Activated CD8-positive, alpha-beta T cell treated with anti-CD3 and anti-CD28 coated beads for 36 hours (primary cell): ENCODE measurements around the gene PALLD. TPM values are rescaled to one million over a fixed set of nuclear protein-coding genes. Genes with fewer than 3 reads are reported as not detected.

Experiments
- ATAC-seq: fragments of 200-7000 bp; cut with Tn5 transposase; one replicate; pipeline ENCODE4 v1.10.0; 2021; ENCODE audit warnings: mild to moderate bottlenecking, moderate library complexity
- CTCF ChIA-PET: fragments of 350-600 bp; sonication (Branson Sonifier 250); formaldehyde crosslinking; loops from one replicate; lab custom pipeline; 2021; ENCODE audit warnings: antibody characterized with exemption; lab: Charles Lee
- POLR2A ChIA-PET: fragments of 350-600 bp; sonication (Branson Sonifier 250); formaldehyde crosslinking; loops from one replicate; lab custom pipeline; 2021; ENCODE audit warnings: antibody characterized with exemption; lab: Charles Lee
- DNase-seq: peaks from one replicate; pipeline ENCODE4 v3.0.0-alpha.2; 2020
- H3K27ac Mint-ChIP-seq: one replicate; pipeline ENCODE4 v1.8.0; 2021; ENCODE audit warnings: mild to moderate bottlenecking, mixed read lengths
- H3K27me3 Mint-ChIP-seq: one replicate; pipeline ENCODE4 v1.8.0; 2021; ENCODE audit warnings: mixed read lengths
- H3K36me3 Mint-ChIP-seq: one replicate; pipeline ENCODE4 v1.8.0; 2021; ENCODE audit warnings: low read depth, mixed read lengths
- H3K4me1 Mint-ChIP-seq: one replicate; pipeline ENCODE4 v1.8.0; 2021; ENCODE audit warnings: low read depth, mixed read lengths
- H3K4me3 Mint-ChIP-seq: one replicate; pipeline ENCODE4 v1.8.0; 2021; ENCODE audit warnings: mild to moderate bottlenecking, moderate library complexity, mixed read lengths
- H3K9me3 Mint-ChIP-seq: one replicate; pipeline ENCODE4 v1.8.0; 2021; ENCODE audit warnings: mixed read lengths
- intact Hi-C: fragments of 100-400 bp; cut with micrococcal nuclease; formaldehyde crosslinking; loops from one replicate; pipeline ENCODE4 v1.10.0; 2022
- total RNA-seq, 2 experiments: library from RNA; stranded (reverse); gene quantifications; one replicate each; pipeline ENCODE4 v1.2.3, GENCODE V29; 2021
- TF ChIP-seq, protein P1 (sequence below): fragments of 200-600 bp; IDR thresholded peaks from one replicate; pipeline ENCODE4 v1.8.0; 2022; ENCODE audit warnings: antibody characterized with exemption, mild to moderate bottlenecking

Gene PALLD
- total RNA-seq, 2 experiments from 2014 or later, result 0.41 to 0.60 TPM

DNA sequence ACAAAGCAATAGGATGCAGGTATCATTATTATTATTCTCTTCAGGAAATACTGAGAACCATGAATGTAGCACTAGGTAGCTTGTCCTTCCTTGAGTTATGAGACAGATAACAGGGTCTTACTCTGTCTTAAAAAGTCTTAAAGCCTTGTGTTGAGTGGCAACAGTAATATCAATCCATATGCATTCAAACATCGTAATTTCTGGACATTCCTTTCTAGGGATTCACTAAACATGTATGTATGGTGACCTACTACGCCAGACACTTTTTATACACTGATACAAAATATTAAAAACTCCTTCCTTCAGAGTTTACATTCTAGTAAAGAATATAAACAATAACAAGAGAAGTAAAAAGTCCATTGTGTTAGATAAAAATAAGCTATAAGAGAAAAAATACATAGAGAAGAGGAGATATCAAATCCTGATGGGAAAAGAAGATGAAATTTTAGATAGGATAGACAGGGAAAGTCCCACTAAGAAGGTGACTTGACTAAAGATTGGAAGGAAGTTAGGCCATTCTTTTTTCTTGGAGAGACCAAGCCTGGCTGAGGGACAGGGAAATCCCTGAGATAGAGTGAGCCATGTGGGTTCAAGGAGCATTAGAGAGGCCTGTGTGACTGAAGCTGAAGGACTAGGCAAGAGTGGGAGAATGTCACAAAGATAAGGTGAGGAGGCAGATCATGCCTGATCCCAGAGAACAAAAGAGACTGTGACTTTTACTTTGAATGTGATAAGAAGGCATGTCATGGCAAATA is 11.5 kb upstream of the PALLD start:
- H3K27me3 Mint-ChIP-seq, result no peaks in the 10 kb centered on the region
- H3K4me3 Mint-ChIP-seq, result no peak overlapping the region
- TF ChIP-seq, protein P1, sequence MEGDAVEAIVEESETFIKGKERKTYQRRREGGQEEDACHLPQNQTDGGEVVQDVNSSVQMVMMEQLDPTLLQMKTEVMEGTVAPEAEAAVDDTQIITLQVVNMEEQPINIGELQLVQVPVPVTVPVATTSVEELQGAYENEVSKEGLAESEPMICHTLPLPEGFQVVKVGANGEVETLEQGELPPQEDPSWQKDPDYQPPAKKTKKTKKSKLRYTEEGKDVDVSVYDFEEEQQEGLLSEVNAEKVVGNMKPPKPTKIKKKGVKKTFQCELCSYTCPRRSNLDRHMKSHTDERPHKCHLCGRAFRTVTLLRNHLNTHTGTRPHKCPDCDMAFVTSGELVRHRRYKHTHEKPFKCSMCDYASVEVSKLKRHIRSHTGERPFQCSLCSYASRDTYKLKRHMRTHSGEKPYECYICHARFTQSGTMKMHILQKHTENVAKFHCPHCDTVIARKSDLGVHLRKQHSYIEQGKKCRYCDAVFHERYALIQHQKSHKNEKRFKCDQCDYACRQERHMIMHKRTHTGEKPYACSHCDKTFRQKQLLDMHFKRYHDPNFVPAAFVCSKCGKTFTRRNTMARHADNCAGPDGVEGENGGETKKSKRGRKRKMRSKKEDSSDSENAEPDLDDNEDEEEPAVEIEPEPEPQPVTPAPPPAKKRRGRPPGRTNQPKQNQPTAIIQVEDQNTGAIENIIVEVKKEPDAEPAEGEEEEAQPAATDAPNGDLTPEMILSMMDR, result no peak
- H3K4me1 Mint-ChIP-seq, result peaks cover 47% of the 10 kb centered on the region
- CTCF ChIA-PET, result interaction anchor here (0.9 kb wide), 1 partner anchor 17 kb away, joined by 4 read pairs; no protein-coding TSS in a partner anchor
- no peaks in the 10 kb centered on the region for H3K9me3 Mint-ChIP-seq
- DNase-seq (no peak), ATAC-seq (no peak)
- no peak overlapping the region for H3K27ac Mint-ChIP-seq
- POLR2A ChIA-PET, result interaction anchor here (0.6 kb wide), 1 partner anchor 11 kb away, joined by 3 read pairs; no protein-coding TSS in a partner anchor
- no peaks in the 10 kb centered on the region for H3K36me3 Mint-ChIP-seq
- intact Hi-C loops, result no loop called here

DNA sequence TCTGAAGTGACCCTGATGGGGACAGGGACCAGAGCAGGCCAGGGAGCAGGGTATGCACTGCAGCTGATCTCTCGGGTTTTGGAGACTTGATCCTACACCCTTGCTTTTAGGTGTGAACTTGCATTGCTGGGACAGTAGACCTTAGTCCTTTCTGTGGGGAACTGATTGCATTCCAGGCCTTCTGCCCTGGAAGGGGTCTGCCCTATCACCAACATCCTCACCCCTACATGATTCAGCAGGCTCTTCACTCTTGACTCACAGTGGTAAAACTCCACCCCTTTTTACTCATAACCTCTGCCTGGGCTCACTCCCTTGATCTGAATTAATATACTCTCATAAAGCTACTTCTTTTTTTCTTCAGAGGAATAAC is 10.0 kb upstream of the PALLD start:
- Mint-ChIP-seq H3K4me1 (peaks cover 31% of the 10 kb centered on the region), H3K36me3 (no peaks in the 10 kb centered on the region), H3K27me3 (no peaks in the 10 kb centered on the region), H3K4me3 (no peak overlapping the region), H3K27ac (no peak overlapping the region), H3K9me3 (no peaks in the 10 kb centered on the region)
- DNase-seq (peak; percentile 12), ATAC-seq (peak; percentile 97)
- ChIA-PET POLR2A (interaction anchor here (0.9 to 2.0 kb wide), 2 partner anchors 25 to 33 kb away, joined by 3 to 4 read pairs; no protein-coding TSS in a partner anchor), CTCF (interaction anchor here (0.7 to 1.2 kb wide), 3 partner anchors 12 to 27 kb away, joined by 3 to 4 read pairs (median 4); no protein-coding TSS in a partner anchor)
- TF ChIP-seq, protein P1, result no peak
- intact Hi-C loops, result no loop called here

- DNase-seq (no peak), ATAC-seq (peak; percentile 44)
- H3K36me3 Mint-ChIP-seq, result no peaks in the 10 kb centered on the region
- H3K4me1 Mint-ChIP-seq, result peaks cover 26% of the 10 kb centered on the region
- ChIA-PET CTCF (interaction anchor here (0.7 to 1.2 kb wide), 3 partner anchors 13 to 27 kb away, joined by 3 to 4 read pairs (median 4); no protein-coding TSS in a partner anchor), POLR2A (interaction anchor here (0.9 to 2.0 kb wide), 2 partner anchors 24 to 33 kb away, joined by 3 to 4 read pairs; no protein-coding TSS in a partner anchor)
- H3K4me3 Mint-ChIP-seq, result no peak overlapping the region
- H3K27me3 Mint-ChIP-seq, result peaks cover under 1% of the 10 kb centered on the region
- TF ChIP-seq, protein P1, result no peak
- intact Hi-C loops, result no loop called here
- H3K27ac Mint-ChIP-seq, result no peak overlapping the region
- no peaks in the 10 kb centered on the region for H3K9me3 Mint-ChIP-seq
These were observed 9.4 kb upstream of the PALLD start for GRCh38 chr4:168487282-168488035.

- peaks cover 13% of the 10 kb centered on the region for H3K4me1 Mint-ChIP-seq
- ATAC-seq, result no peak
- intact Hi-C loops, result no loop called here
- TF ChIP-seq, protein P1, result no peak
- H3K9me3 Mint-ChIP-seq, result no peaks in the 10 kb centered on the region
- peaks cover 4% of the 10 kb centered on the region for H3K27me3 Mint-ChIP-seq
- H3K36me3 Mint-ChIP-seq, result no peaks in the 10 kb centered on the region
- CTCF ChIA-PET, result no interaction called here
- POLR2A ChIA-PET, result no interaction called here
- H3K27ac Mint-ChIP-seq, result no peak overlapping the region
- DNase-seq, result no peak
- H3K4me3 Mint-ChIP-seq, result no peak overlapping the region
These were observed 8.0 kb upstream of the PALLD start for GRCh38 chr4:168488869-168489274.
